ENCODE data around the gene PHOX2A. TPM values are rescaled to one million over a fixed set of nuclear protein-coding genes. Genes with fewer than 3 reads are reported as not detected.

Gene PHOX2A
- total and polyA plus RNA-seq, 2 of the 13 experiments (the other 11 are each of a cell fraction or from before 2014, with no cell fraction given): not detected

- Histone ChIP-seq H3K36me3 (replicated peaks in 1 of 2; ENCODE audit: control insufficient read depth in 1 of 2, insufficient read depth in 2 of 2, low read length in 2 of 2) (peaks cover 7 to 25% of the 10 kb centered on the region in 2 experiments; a peak in 4 of 5 replicates), H3K27ac (ENCODE audit: extremely low read length, insufficient read depth, low read length) (no peak overlapping the region), H3K4me3 (replicated peaks in 1 of 3; ENCODE audit: insufficient read depth in 1 of 3, low read depth in 2 of 3, low read length in 3 of 3) (no peak overlapping the region), H2AFZ (ENCODE audit: low read length) (no peak overlapping the region), H3K79me2 (ENCODE audit: insufficient read depth, low read length) (peaks cover 7% of the 10 kb centered on the region), H3K4me1 (ENCODE audit: insufficient read depth, low read length) (peaks cover 29% of the 10 kb centered on the region), H3K9me3 (ENCODE audit: low read length) (no peaks in the 10 kb centered on the region), H4K20me1 (ENCODE audit: insufficient read depth, low read length) (no peaks in the 10 kb centered on the region), H3K4me2 (ENCODE audit: low read depth, low read length) (no peak overlapping the region), H3K27me3 (ENCODE audit: control insufficient read depth in 1 of 2, insufficient read depth in 2 of 2, low read length in 2 of 2) (no peaks in the 10 kb centered on the region; a peak in 1 of 5 replicates), H3K9ac (ENCODE audit: insufficient read depth, low read depth, low read length) (no peak overlapping the region)
- POLR2A ChIA-PET: interaction anchor here (1.1 kb wide), 1 partner anchor 10 kb away, joined by 4 read pairs; no protein-coding TSS in a partner anchor
- intact Hi-C loops (cut with micrococcal nuclease; ENCODE audit: unreplicated experiment) (no loop called here), in situ Hi-C loops (cut with HindIII; ENCODE audit: extremely low pct_ligation_motif_present, low pct_unique_long_range_greater_than_20kb) (no loop called here)
- TF ChIP-seq KLF12 (CRISPR knock-in tag; IDR thresholded peaks at IDR 0.05; ENCODE audit: borderline replicate concordance) (no peak), SKI (IDR thresholded peaks at IDR 0.05; ENCODE audit: partially characterized antibody) (no peak)
- DNase-seq (ENCODE audit: low spot score): no peak
- no peak for FAIRE-seq
- no TSS peak for BruUV-seq (replicated peaks)
- no peak for ATAC-seq
- WGBS (ENCODE audit: low lambda C conversion rate): 100% methylated on average over 5 of the region's 5 CpGs
- CTCF ChIA-PET (ENCODE audit: low intra/inter-chr PET ratio, low total read pairs): no interaction called here
These were observed 17.3 kb downstream of the PHOX2A start for GRCh38 chr11:72226701-72227100.

GRCh38 chr11:72225411-72225951, 18.5 kb downstream of the PHOX2A start:
- no peak for FAIRE-seq
- TF ChIP-seq KDM2A (CRISPR knock-in tag; IDR thresholded peaks at IDR 0.05; ENCODE audit: borderline replicate concordance, low read depth): peak; percentile 19; the same call in 1 of the 2 replicates
- no peak for TF ChIP-seq TGIF2 (CRISPR knock-in tag; IDR thresholded peaks at IDR 0.05)
- no peak for TF ChIP-seq NPAS2 (CRISPR knock-in tag; IDR thresholded peaks at IDR 0.05; ENCODE audit: borderline replicate concordance)
- TF ChIP-seq RFX3 (CRISPR knock-in tag; IDR thresholded peaks at IDR 0.05): no peak
- no peak for TF ChIP-seq ZFP90 (CRISPR knock-in tag; IDR thresholded peaks at IDR 0.05; ENCODE audit: borderline replicate concordance)
- no peak for TF ChIP-seq MATR3 (CRISPR knock-in tag; IDR thresholded peaks at IDR 0.05)
- no peak for TF ChIP-seq BRF2 (CRISPR knock-in tag; IDR thresholded peaks at IDR 0.05)
- peak; percentile 28; the same call in 1 of the 2 replicates for TF ChIP-seq TBX2 (CRISPR knock-in tag; IDR thresholded peaks at IDR 0.05; ENCODE audit: borderline replicate concordance)
- no peak for TF ChIP-seq SKI (IDR thresholded peaks at IDR 0.05; ENCODE audit: partially characterized antibody)
- no peak for TF ChIP-seq ZNF850 (CRISPR knock-in tag; conservative IDR thresholded peaks at IDR 0.05)
- TF ChIP-seq SNAPC5 (CRISPR knock-in tag; IDR thresholded peaks at IDR 0.05; ENCODE audit: borderline replicate concordance): no peak
- TF ChIP-seq ZNF761 (CRISPR knock-in tag; conservative IDR thresholded peaks at IDR 0.05): no peak
- no peak for TF ChIP-seq SALL2 (CRISPR knock-in tag; IDR thresholded peaks at IDR 0.05)
- peak; percentile 29 for TF ChIP-seq AGO1 (IDR thresholded peaks at IDR 0.05; ENCODE audit: low read depth, low read length, poor library complexity, severe bottlenecking)
- no peak for TF ChIP-seq KMT2B (CRISPR knock-in tag; IDR thresholded peaks at IDR 0.05)
- TF ChIP-seq FOXA1 (IDR thresholded peaks at IDR 0.05): no peak
- no peak for TF ChIP-seq FOXA1 (CRISPR knock-in tag; IDR thresholded peaks at IDR 0.05)

More at GRCh38 chr11:72225411-72225951, 18.5 kb downstream of the PHOX2A start:
- peaks cover 5 to 13% of the 10 kb centered on the region in 2 experiments; a peak in 4 of 5 replicates for H3K36me3 ChIP-seq (replicated peaks in 1 of 2; ENCODE audit: control insufficient read depth in 1 of 2, insufficient read depth in 2 of 2, low read length in 2 of 2)
- BruUV-seq (replicated peaks): no TSS peak
- CTCF ChIA-PET (ENCODE audit: low intra/inter-chr PET ratio, low total read pairs): no interaction called here
- H2AFZ ChIP-seq (ENCODE audit: low read length): no peak overlapping the region
- POLR2A ChIA-PET: interaction anchor here (1.1 kb wide), 1 partner anchor 11 kb away, joined by 4 read pairs; no protein-coding TSS in a partner anchor
- intact Hi-C loops (cut with micrococcal nuclease; ENCODE audit: unreplicated experiment): loop anchor here (2.0 kb wide), 1 partner anchor 13 kb away; no protein-coding TSS in a partner anchor
- H3K4me1 ChIP-seq (ENCODE audit: insufficient read depth, low read length): peaks cover 35% of the 10 kb centered on the region
- H3K9me3 ChIP-seq (ENCODE audit: low read length): no peaks in the 10 kb centered on the region
- H3K27ac ChIP-seq (ENCODE audit: extremely low read length, insufficient read depth, low read length): no peak overlapping the region
- H3K4me3 ChIP-seq (replicated peaks in 1 of 3; ENCODE audit: insufficient read depth in 1 of 3, low read depth in 2 of 3, low read length in 3 of 3): peak overlapping the region; percentile 83 to 90 (median 85)
- H4K20me1 ChIP-seq (ENCODE audit: insufficient read depth, low read length): no peaks in the 10 kb centered on the region
- in situ Hi-C loops (cut with HindIII; ENCODE audit: extremely low pct_ligation_motif_present, low pct_unique_long_range_greater_than_20kb): no loop called here
- peaks cover 7% of the 10 kb centered on the region for H3K79me2 ChIP-seq (ENCODE audit: insufficient read depth, low read length)
- H3K4me2 ChIP-seq (ENCODE audit: low read depth, low read length): peak overlapping the region; percentile 93
- H3K9ac ChIP-seq (ENCODE audit: insufficient read depth, low read depth, low read length): peak overlapping the region; percentile 82
- ATAC-seq: peak; percentile 9
- DNase-seq (ENCODE audit: low spot score): no peak
- peaks cover 0 to 5% of the 10 kb centered on the region in 2 experiments; a peak in 1 of 5 replicates for H3K27me3 ChIP-seq (ENCODE audit: control insufficient read depth in 1 of 2, insufficient read depth in 2 of 2, low read length in 2 of 2)
- 6% methylated on average over 10 of the region's 11 CpGs for WGBS (ENCODE audit: low lambda C conversion rate)
